Posterior cingulate gyrus (tissue), 11 donors: ENCODE data around the gene INPP5F.

Experiments
- DNase-seq, 10 donors: peaks; one replicate each; pipeline versions ENCODE4 v3.0.0 to v3.0.0-alpha.2; 2020 to 2021; ENCODE audit warnings: mixed read lengths in 3 of 10
- intact Hi-C: fragments of 100-400 bp; cut with DNase I; formaldehyde crosslinking; loops from one replicate; pipeline ENCODE4 v1.15.1; 2023

The INPP5F gene

GRCh38 chr10:119806334-119807130 lies 80.7 kb downstream of the INPP5F start:
- DNase-seq: no peak
- intact Hi-C loops: no loop called here

- intact Hi-C loops: no loop called here
- no peak for DNase-seq
These were observed 82.3 kb downstream of the INPP5F start for GRCh38 chr10:119807960-119808697.

GRCh38 chr10:119811122-119811521 lies 85.3 kb downstream of the INPP5F start:
- intact Hi-C loops: no loop called here

GRCh38 chr10:119812684-119813083 lies 86.8 kb downstream of the INPP5F start:
- DNase-seq: no peak
- intact Hi-C loops: no loop called here

More at GRCh38 chr10:119811122-119811521, 85.3 kb downstream of the INPP5F start:
- no peak for DNase-seq

- intact Hi-C loops: no loop called here
- no peak for DNase-seq
These were observed 89.8 kb downstream of the INPP5F start for GRCh38 chr10:119815671-119816070.

- intact Hi-C loops: no loop called here
- peak; percentile 53 to 96 (median 66) for DNase-seq
These were observed 92.4 kb downstream of the INPP5F start for GRCh38 chr10:119817991-119818888.

- DNase-seq: no peak
- intact Hi-C loops: no loop called here
These were observed 93.0 kb downstream of the INPP5F start for GRCh38 chr10:119818889-119819270.

- no peak for DNase-seq
- intact Hi-C loops: no loop called here
These were observed 95.3 kb downstream of the INPP5F start for GRCh38 chr10:119821182-119821581.

- intact Hi-C loops: no loop called here
- no peak for DNase-seq
These were observed 98.4 kb downstream of the INPP5F start for GRCh38 chr10:119824299-119824698.

GRCh38 chr10:119826771-119827170 lies 100.9 kb downstream of the INPP5F start:
- intact Hi-C loops: no loop called here

GRCh38 chr10:119827430-119827829 lies 101.6 kb downstream of the INPP5F start:
- no peak for DNase-seq
- intact Hi-C loops: no loop called here

More at GRCh38 chr10:119826771-119827170, 100.9 kb downstream of the INPP5F start:
- DNase-seq: no peak

- intact Hi-C loops: no loop called here
- DNase-seq: no peak
These were observed 103.6 kb downstream of the INPP5F start for GRCh38 chr10:119829429-119829828.

GRCh38 chr10:119830851-119831250 lies 105.0 kb downstream of the INPP5F start:
- intact Hi-C loops: no loop called here
- no peak for DNase-seq

GRCh38 chr10:119831656-119832055 lies 105.8 kb downstream of the INPP5F start:
- intact Hi-C loops: no loop called here
- no peak for DNase-seq

GRCh38 chr10:119832951-119833350 lies 107.1 kb downstream of the INPP5F start:
- intact Hi-C loops: no loop called here
- DNase-seq: no peak

- intact Hi-C loops: no loop called here
- DNase-seq: no peak
These were observed 108.3 kb downstream of the INPP5F start for GRCh38 chr10:119834188-119834587.

- intact Hi-C loops: no loop called here
- DNase-seq: no peak
These were observed 119.8 kb downstream of the INPP5F start for GRCh38 chr10:119845656-119846055.

GRCh38 chr10:119849031-119849789 lies 123.4 kb downstream of the INPP5F start:
- intact Hi-C loops: no loop called here
- no peak for DNase-seq

- intact Hi-C loops: no loop called here
- no peak for DNase-seq
These were observed 124.1 kb downstream of the INPP5F start for GRCh38 chr10:119849944-119850343.

- no peak for DNase-seq
- intact Hi-C loops: no loop called here
These were observed 126.4 kb downstream of the INPP5F start for GRCh38 chr10:119852277-119852676.
